Measurements from ENCODE around the gene KLHL40.

KLHL40 gene

DNA sequence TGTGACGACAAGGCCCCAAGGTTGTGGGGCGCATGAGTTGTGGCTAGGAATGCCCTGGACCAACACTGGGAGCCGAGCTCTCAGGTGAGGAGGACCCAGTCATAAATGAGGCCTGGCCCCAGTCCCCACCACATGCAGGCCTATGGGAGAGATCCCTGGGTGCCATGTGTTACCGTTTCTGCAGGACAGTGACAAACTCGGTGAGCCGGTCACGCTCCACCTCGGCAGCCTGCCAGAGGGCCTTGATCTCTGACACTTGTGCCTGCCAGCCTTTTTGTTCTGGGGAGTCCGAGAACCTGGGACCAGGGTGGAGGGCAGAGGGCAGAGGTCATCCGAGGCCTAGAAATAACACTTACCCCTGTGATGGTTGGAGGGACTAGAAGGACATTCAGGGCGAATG lies 45.0 kb downstream of the KLHL40 start:
- DNase-seq (ENCODE audit: low spot score): no peak
- CTCF ChIA-PET: no interaction called here
- POLR2A ChIA-PET (ENCODE audit: low non-redundant PET): no interaction called here

DNA sequence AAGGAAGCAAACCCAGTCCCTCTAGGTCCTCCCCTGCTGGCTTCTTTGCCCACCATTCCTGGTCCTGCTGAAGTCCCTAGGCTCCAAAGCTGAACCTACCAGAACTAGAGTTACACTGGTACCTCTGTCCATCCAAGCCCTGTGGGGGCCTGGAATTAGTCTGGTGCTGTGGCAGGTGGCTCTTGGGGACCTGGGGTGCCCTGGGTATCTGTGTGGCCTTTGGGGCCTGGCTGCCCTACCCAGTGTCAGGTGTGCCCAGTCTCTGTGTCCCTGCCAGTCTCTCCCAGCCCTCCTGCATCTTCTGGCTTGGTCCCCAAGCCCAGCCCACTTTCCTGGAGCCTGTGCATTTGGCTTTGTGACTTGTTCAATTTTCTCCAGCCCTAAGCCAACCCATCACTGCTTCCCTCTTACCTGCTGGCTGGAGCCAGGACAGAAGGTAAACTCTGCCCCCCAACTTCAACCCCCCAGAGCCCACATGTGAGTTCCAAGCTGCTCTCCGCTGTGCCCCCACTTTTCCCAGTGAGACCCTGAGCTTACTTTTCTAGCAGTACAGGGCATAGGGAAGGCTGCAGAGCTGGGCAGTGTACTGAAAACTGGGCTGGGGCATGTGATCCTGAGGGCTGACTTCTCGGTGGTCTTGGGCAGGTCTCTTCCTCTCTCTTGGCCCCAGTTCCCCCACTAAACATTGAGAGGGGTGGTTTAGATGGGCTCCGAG lies 45.5 kb downstream of the KLHL40 start:
- TF ChIP-seq, protein P1, sequence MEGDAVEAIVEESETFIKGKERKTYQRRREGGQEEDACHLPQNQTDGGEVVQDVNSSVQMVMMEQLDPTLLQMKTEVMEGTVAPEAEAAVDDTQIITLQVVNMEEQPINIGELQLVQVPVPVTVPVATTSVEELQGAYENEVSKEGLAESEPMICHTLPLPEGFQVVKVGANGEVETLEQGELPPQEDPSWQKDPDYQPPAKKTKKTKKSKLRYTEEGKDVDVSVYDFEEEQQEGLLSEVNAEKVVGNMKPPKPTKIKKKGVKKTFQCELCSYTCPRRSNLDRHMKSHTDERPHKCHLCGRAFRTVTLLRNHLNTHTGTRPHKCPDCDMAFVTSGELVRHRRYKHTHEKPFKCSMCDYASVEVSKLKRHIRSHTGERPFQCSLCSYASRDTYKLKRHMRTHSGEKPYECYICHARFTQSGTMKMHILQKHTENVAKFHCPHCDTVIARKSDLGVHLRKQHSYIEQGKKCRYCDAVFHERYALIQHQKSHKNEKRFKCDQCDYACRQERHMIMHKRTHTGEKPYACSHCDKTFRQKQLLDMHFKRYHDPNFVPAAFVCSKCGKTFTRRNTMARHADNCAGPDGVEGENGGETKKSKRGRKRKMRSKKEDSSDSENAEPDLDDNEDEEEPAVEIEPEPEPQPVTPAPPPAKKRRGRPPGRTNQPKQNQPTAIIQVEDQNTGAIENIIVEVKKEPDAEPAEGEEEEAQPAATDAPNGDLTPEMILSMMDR (conservative IDR thresholded peaks at IDR 0.05; ENCODE audit: low read depth): no peak
- H3K27ac ChIP-seq: no peak overlapping the region
- ChIA-PET POLR2A (ENCODE audit: low non-redundant PET) (no interaction called here), CTCF (no interaction called here)
- no peak for DNase-seq (ENCODE audit: low spot score)

More for the DNA sequence above, 45.0 kb downstream of the KLHL40 start:
- H3K27ac ChIP-seq: no peak overlapping the region
- TF ChIP-seq, protein P1 (conservative IDR thresholded peaks at IDR 0.05; ENCODE audit: low read depth): no peak

DNA sequence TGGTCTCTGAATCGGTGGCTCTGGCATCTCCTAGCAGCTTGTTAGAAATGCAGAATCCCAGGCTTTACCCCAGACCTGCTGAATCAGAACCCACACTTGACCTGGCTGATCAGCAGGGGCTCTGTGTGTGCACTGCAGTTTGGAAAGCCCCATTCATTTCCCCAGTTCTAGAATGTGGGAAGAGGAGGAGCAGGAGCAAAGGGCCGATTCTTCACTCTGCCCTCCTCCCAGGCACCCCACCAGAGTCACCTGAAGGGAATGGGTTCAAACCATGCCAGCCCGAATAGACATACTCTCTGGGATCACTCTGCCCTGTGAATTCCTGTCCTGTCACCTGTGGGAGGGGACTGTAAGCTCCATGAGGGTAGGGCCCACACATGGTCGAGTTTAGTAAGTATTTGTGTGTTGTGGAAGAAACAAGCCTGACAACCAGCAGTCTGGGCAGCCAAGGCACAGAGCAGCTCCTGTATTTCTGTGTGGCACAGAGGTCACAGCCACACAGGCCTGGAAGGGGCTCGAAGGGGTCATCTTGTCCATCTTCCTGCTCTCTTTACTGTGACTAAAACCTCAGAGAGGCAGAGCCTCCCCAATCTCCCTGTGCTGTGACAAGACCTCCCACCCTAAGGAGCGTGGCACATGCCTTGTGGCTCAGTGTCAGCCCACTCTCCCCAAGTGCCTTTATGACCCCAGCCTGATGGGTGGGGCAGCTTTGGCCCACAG lies 46.3 kb downstream of the KLHL40 start:
- CTCF ChIA-PET: interaction anchor here (0.6 kb wide), 1 partner anchor 87 kb away, joined by 5 read pairs; no protein-coding TSS in a partner anchor
- TF ChIP-seq, protein P1 (conservative IDR thresholded peaks at IDR 0.05; ENCODE audit: low read depth): no peak
- POLR2A ChIA-PET (ENCODE audit: low non-redundant PET): no interaction called here
- DNase-seq (ENCODE audit: low spot score): no peak
- no peak overlapping the region for H3K27ac ChIP-seq

DNA sequence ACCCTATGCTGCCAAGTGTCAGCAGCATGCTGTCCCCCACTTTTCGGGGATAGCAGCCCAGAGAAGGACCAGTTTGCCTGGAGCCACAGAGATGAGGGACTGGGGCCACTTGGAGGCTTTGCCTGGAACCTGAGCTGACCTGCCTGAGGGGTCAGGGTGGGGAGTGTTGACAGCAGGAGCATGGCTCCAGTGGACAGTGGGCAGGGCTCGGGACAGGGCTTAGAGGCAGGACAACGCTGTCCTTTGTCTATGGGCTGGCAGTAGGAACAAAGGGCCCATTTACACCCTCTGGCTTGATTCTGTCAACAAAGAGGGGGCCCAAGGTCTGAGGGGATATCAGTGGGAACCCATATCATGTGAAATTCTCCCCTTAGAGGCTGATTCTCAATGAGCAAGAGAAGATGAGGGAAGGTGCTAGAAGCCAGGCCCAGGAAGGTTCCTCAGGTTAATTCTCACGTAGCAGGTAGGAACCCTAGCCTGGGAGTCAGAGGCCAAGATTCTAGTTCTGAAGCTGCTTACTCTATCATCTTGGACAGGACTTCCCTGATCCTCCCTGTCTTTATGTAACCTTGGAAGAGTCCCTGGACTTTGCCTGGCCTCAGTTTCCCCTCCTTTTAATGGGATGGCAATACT lies 47.0 kb downstream of the KLHL40 start:
- ChIA-PET CTCF (interaction anchor here (0.6 kb wide), 1 partner anchor 86 kb away, joined by 5 read pairs; no protein-coding TSS in a partner anchor), POLR2A (ENCODE audit: low non-redundant PET) (no interaction called here)
- DNase-seq (ENCODE audit: low spot score): no peak
- TF ChIP-seq, protein P1 (conservative IDR thresholded peaks at IDR 0.05; ENCODE audit: low read depth): no peak
- no peak overlapping the region for H3K27ac ChIP-seq

DNA sequence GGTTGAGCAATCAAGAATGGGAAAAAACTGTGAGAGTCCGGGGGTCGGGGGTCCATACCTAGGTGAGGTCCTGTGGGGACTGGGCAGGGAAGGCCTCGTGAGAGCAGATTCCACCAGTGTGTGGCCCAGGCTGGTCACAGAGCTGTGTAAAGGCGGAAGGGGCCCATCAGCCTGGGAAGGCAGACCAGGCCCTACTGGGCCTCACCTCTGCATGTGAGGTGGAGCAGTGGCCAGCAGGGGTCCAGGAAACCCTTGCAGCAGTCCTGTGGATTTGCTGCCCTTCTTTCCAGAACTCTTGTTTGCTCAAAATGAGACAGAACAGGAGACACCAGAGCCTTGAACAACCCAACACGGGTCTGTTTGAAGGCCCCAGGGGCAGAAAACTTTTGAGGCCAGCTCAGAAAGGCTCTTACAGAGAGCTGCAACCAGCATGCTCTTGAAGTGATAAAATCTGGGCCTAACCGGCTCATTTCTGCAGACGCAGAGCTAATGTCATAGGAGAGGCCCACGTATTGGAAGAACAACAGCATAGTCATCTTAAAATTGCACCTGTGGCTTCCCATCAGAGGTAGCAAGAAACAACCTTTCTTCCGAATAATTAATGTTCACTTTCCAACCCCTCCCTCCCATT lies 47.6 kb downstream of the KLHL40 start:
- TF ChIP-seq, protein P1 (conservative IDR thresholded peaks at IDR 0.05; ENCODE audit: low read depth): no peak
- CTCF ChIA-PET: no interaction called here
- H3K27ac ChIP-seq: no peak overlapping the region
- DNase-seq (ENCODE audit: low spot score): no peak
- POLR2A ChIA-PET (ENCODE audit: low non-redundant PET): no interaction called here
